Subcutaneous abdominal adipose tissue (tissue), 5 donors: ENCODE data around the gene PPP1R12B.
"Not testable (repeated sequence)": the region's sequence is repeated elsewhere in the genome, so short reads cannot be mapped to it uniquely, and the experiment has no call there.

Experiments used
- H3K27ac ChIP-seq: one replicate; pipeline ENCODE4 v1.7.0; 2013; ENCODE audit warnings: low read depth, mild to moderate bottlenecking, inconsistent platforms, low read length, moderate library complexity
- H3K27me3 ChIP-seq, 5 donors: one replicate each; pipeline ENCODE4 v1.7.0; 2013; ENCODE audit warnings: low read length in 5 of 5, inconsistent platforms in 1 of 5; ENCODE audit not compliant: control insufficient read depth in 5 of 5, insufficient read depth in 4 of 5
- H3K36me3 ChIP-seq, 5 donors: one replicate each; pipeline ENCODE4 v1.7.0; 2013; ENCODE audit warnings: low read length in 5 of 5; ENCODE audit not compliant: control insufficient read depth in 5 of 5, insufficient read depth in 5 of 5
- H3K4me1 ChIP-seq, 5 donors: one replicate each; pipeline ENCODE4 v1.7.0; 2013; ENCODE audit warnings: low read length in 5 of 5, mild to moderate bottlenecking in 3 of 5, moderate library complexity in 1 of 5; ENCODE audit not compliant: control insufficient read depth in 5 of 5, insufficient read depth in 5 of 5
- H3K4me3 ChIP-seq, 5 donors: one replicate each; pipeline ENCODE4 v1.7.0; 2013; ENCODE audit warnings: low read length in 5 of 5, low read depth in 1 of 5
- H3K9ac ChIP-seq, 5 donors: one replicate each; pipeline ENCODE4 v1.7.0; 2013; ENCODE audit warnings: low read length in 5 of 5, mild to moderate bottlenecking in 4 of 5, moderate library complexity in 3 of 5
- H3K9me3 ChIP-seq, 5 donors: one replicate each; pipeline ENCODE4 v1.7.0; 2013; ENCODE audit warnings: low read length in 5 of 5; ENCODE audit not compliant: control insufficient read depth in 5 of 5
- donor health status: healthy.
- donor health status: healthy.
- donor health status: healthy.
- donor health status: healthy.
- donor health status: healthy.

The PPP1R12B gene

GRCh38 chr1:202619012-202619411 lies 270.5 kb downstream of the PPP1R12B start:
- H3K27me3 ChIP-seq, H3K36me3 ChIP-seq, H3K4me3 ChIP-seq, H3K9ac ChIP-seq, H3K9me3 ChIP-seq: not testable (repeated sequence)
- H3K27ac ChIP-seq = peak overlapping the region; percentile 30
- peaks cover 3 to 55% (median 46%) of the 10 kb centered on the region in 5 donors for H3K4me1 ChIP-seq

DNA sequence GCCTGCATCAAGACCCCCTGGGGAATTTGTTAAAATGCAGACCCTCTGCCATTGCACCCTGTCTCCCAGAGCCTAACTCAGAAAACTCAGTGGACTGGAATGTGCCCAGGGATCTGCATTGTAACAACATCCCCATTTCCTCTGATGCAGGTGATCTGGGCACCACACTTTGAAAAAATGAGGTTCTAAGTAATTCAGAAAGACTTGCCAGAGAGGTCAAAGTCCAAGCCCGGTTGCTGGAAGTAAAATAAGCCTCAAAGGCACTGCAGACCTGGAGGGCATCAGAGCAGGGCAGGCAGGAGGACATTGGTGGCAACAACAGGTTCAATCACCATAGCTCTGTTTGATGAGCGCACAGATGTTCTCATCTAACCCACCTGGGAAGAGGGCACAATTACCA lies 271.0 kb downstream of the PPP1R12B start:
- Histone ChIP-seq H3K9ac (no peak overlapping the region), H3K4me1 (peaks cover 3 to 60% (median 49%) of the 10 kb centered on the region in 5 donors)

DNA sequence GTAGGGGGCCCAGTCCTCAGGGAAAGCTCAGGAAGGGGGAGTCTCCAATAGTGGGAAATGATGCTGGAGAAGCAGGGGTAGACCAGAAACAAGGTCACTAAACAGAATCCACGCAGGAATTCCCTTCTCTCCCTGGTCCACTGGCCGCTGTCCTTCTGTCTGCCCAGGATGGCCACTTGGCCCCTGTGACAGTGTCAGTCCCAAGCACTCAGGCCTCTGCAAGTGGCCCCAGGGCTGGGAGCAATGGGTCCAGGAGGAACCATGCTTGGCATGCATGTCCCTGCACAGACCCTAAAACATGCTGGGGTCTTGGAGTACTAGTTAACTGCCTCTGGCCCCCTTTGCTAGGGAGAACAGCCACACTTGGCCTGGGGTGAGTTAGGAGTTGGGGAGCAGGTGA lies 271.5 kb downstream of the PPP1R12B start:
- not testable (repeated sequence) for H3K9me3 ChIP-seq, H3K27me3 ChIP-seq, H3K36me3 ChIP-seq, H3K27ac ChIP-seq, H3K9ac ChIP-seq, H3K4me3 ChIP-seq
- peaks cover 3 to 59% (median 45%) of the 10 kb centered on the region in 5 donors for H3K4me1 ChIP-seq

More for the DNA sequence above, 271.0 kb downstream of the PPP1R12B start:
- H3K9me3 ChIP-seq = no peaks in the 10 kb centered on the region
- H3K36me3 ChIP-seq = no peaks in the 10 kb centered on the region
- no peak overlapping the region for H3K4me3 ChIP-seq
- no peak overlapping the region for H3K27ac ChIP-seq
- peaks cover 0 to 6% (median 0%) of the 10 kb centered on the region in 5 donors for H3K27me3 ChIP-seq

DNA sequence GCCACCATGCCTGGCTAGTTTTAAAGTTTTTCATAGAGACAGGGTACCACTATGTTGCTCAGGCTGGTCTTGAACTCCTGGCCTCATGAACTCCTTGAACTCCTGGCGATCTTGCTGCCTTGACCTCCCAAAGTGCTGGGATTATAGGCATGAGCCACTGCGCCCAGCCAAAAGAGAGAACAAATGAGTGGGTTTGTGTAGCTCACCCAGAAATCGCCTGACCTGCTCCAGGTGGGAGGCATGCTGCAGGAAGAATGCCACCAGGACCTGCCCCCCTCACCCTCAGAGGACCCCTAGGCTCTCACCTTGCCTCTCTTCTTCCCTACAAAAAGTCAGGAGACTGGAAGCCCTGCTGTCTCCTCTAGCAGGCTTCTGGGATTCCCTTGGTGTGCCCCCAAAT lies 272.9 kb downstream of the PPP1R12B start:
- H3K9me3 ChIP-seq = no peaks in the 10 kb centered on the region
- H3K9ac ChIP-seq = no peak overlapping the region
- H3K36me3 ChIP-seq = no peaks in the 10 kb centered on the region
- no peak overlapping the region for H3K4me3 ChIP-seq
- H3K4me1 ChIP-seq = peaks cover 0 to 53% (median 42%) of the 10 kb centered on the region in 5 donors
- no peak overlapping the region for H3K27ac ChIP-seq
- H3K27me3 ChIP-seq = peaks cover 0 to 6% (median 0%) of the 10 kb centered on the region in 5 donors

GRCh38 chr1:202622388-202622787 lies 273.9 kb downstream of the PPP1R12B start:
- peaks cover 0 to 6% (median 0%) of the 10 kb centered on the region in 5 donors for H3K27me3 ChIP-seq

DNA sequence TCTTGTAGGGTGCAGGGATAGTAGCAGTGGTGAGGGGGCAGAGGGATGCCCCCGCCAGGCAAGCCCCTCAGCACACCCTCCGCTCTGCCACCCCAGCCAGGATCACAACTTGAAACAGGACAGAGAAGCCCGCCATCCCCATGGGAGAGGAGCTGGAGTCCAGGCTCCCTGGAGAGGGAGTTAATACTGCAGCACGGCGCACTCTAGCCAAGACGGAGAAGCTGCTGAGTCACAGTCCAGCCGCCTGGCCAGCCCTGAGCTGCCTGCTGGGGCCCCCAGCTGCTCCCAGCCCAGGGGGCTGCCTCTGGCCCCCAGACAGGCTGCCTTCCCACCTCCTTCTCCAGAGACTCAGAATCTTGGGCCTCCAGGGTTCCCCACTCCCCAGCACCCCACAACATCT lies 274.6 kb downstream of the PPP1R12B start:
- Histone ChIP-seq H3K27ac (no peak overlapping the region), H3K4me3 (peak overlapping the region in 1 of 5 donors; percentile 29), H3K9ac (peak overlapping the region in 2 of 5 donors; percentile 7 to 58), H3K27me3 (peaks cover 0 to 6% (median 0%) of the 10 kb centered on the region in 5 donors), H3K9me3 (no peaks in the 10 kb centered on the region), H3K4me1 (peaks cover 4 to 59% (median 51%) of the 10 kb centered on the region in 5 donors), H3K36me3 (no peaks in the 10 kb centered on the region)

More at GRCh38 chr1:202622388-202622787, 273.9 kb downstream of the PPP1R12B start:
- Histone ChIP-seq H3K4me3 (no peak overlapping the region), H3K4me1 (peaks cover 4 to 57% (median 48%) of the 10 kb centered on the region in 5 donors), H3K9ac (no peak overlapping the region), H3K36me3 (no peaks in the 10 kb centered on the region), H3K27ac (no peak overlapping the region), H3K9me3 (no peaks in the 10 kb centered on the region)

DNA sequence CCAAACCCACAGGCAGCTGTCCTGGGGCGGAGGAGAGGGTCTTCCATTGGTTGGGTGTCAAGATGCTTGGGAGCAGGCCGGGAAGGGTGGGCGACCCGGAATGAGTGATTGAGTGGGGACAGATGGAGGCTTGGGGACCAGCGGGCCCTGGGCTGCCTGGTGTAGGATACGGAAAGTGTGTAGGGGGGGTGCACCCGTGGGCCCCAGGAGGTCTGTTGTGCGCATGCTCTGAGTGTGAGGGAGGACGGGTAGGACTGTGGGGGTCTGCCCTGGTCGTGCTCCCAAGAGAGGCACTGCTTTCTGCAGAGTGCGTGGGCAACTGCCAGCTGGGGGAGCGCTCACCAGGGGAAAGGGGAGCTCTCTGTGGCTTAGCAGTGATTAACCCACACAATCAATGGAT lies 275.0 kb downstream of the PPP1R12B start:
- H3K4me3 ChIP-seq = peak overlapping the region in 1 of 5 donors; percentile 29
- peaks cover 4 to 56% (median 48%) of the 10 kb centered on the region in 5 donors for H3K4me1 ChIP-seq
- H3K9ac ChIP-seq = peak overlapping the region in 2 of 5 donors; percentile 7 to 58
- not testable (repeated sequence) for H3K36me3 ChIP-seq, H3K27me3 ChIP-seq, H3K9me3 ChIP-seq, H3K27ac ChIP-seq

DNA sequence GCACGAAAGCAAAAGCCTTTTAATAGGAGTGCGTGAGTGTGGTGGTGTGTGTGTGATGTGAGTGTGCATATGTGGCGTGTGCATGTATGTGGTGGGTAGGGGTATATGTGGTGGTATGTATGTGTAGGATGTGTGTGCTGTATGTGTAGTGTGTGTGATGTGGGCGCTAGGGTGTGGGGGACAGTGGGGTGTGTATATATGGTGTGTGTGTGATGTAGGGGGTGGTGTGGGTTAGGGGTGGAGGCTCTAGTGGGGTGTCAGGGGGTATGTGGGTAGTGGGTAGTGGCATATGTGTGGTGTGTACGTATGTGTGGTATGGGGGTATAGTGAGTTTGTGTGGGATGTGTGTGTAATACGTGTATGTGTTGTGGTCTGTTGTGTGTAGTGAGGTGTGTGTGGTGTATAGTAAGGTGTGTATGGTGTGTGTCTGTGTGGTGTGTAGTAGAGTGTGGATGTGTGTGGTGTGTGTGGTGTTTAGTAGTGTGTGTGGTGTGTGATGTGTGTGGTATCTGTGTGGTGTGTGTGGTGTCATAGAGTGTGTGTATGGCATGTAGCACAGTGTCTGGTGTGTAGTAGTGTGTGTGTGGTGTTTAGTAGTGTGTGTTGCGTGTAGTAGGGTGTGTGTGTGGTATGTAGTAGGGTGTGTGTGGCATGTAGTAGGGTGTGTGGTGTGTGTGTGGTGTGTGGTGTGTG lies 275.7 kb downstream of the PPP1R12B start:
- Histone ChIP-seq H3K27ac (no peak overlapping the region), H3K4me3 (no peak overlapping the region), H3K9ac (no peak overlapping the region), H3K36me3 (no peaks in the 10 kb centered on the region), H3K9me3 (no peaks in the 10 kb centered on the region), H3K4me1 (peaks cover 4 to 51% (median 49%) of the 10 kb centered on the region in 5 donors), H3K27me3 (peaks cover 0 to 8% (median 0%) of the 10 kb centered on the region in 5 donors)

- Histone ChIP-seq H3K9me3 (no peaks in the 10 kb centered on the region), H3K36me3 (no peaks in the 10 kb centered on the region), H3K27ac (no peak overlapping the region), H3K27me3 (peaks cover 0 to 8% (median 0%) of the 10 kb centered on the region in 5 donors), H3K4me3 (no peak overlapping the region), H3K4me1 (peaks cover 4 to 50% (median 44%) of the 10 kb centered on the region in 5 donors), H3K9ac (no peak overlapping the region)
Measured at GRCh38 chr1:202624781-202625108, 276.2 kb downstream of the PPP1R12B start.

DNA sequence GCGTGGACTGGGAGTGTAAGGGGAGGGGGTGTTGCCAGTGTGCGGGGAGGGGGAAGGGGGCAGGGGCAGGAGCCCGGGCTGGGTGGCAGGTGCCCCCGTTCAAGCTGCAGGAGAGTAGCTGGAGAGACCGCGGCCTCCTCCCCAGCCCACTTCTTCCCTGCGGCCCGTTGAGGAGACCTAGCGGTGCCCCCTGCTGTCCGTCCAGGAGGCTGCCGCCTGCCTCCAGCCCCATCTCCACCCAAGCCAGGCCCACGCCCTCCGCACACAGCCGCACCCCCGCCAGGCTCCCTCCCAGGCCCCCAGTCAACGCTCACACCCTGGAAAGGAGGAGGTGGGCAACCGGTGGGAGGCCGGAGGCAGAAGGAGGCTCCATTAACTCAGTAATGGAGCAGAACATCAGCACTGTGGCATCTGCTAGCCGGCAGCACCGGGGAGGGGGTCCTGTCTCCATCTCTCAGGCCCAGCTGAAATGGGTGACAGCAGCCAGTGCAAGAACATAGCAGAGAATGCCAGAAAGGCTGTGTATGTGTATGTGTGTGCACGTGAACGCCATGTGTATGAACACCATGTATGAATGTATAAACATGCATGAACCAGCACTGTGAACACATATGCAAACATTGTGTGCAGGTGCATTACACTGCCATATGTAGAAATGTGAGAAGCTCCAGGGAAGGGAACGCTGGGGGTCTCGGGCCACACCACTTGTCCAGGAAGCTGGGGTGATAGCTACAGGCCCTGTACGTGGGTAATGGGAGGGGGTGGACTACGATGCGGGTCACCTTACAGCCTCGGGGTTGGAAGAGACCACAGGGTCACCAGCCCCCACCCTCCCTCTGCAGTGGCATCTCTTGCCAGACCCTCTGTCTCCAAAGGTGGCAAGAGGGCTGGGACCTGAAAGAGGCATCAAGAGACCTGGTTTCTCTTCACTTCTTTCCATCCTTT lies 277.2 kb downstream of the PPP1R12B start:
- H3K9ac ChIP-seq = no peak overlapping the region
- no peaks in the 10 kb centered on the region for H3K36me3 ChIP-seq
- H3K27ac ChIP-seq = no peak overlapping the region
- no peaks in the 10 kb centered on the region for H3K9me3 ChIP-seq
- H3K4me1 ChIP-seq = peaks cover 4 to 50% (median 44%) of the 10 kb centered on the region in 5 donors
- peaks cover 2 to 8% (median 5%) of the 10 kb centered on the region in 5 donors for H3K27me3 ChIP-seq
- no peak overlapping the region for H3K4me3 ChIP-seq
